BJ (cell line): Measurements from ENCODE around the gene CLEC4M. TPM values are rescaled to one million over a fixed set of nuclear protein-coding genes. Genes with fewer than 3 reads are reported as not detected.

Source experiments
- CTCF ChIA-PET: fragments of 350-600 bp; formaldehyde crosslinking; extraction: SDS; loops from one replicate; lab custom pipeline; 2021; ENCODE audit warnings: antibody characterized with exemption, inconsistent platforms; lab: Yijun Ruan, JAX
- POLR2A ChIA-PET: fragments of 300-600 bp; sonication (Branson Sonifier 250); formaldehyde crosslinking; extraction: SDS; loops from one replicate; lab custom pipeline; 2021; ENCODE audit warnings: antibody characterized with exemption; lab: Charles Lee
- DNase-seq: peaks from one replicate; pipeline ENCODE4 v3.0.0-alpha.2; 2011; ENCODE audit warnings: low read depth
- H3K27me3 ChIP-seq: 2 replicates; pipeline ENCODE4 v1.6.0; 2011; ENCODE audit warnings: low read length; ENCODE audit not compliant: control insufficient read depth, insufficient read depth
- H3K36me3 ChIP-seq: 2 replicates; pipeline ENCODE4 v1.5.1; 2011; ENCODE audit warnings: low read length; ENCODE audit not compliant: control insufficient read depth, insufficient read depth
- H3K4me3 ChIP-seq: 2 replicates; pipeline ENCODE4 v1.5.1; 2011; ENCODE audit warnings: low read depth, mild to moderate bottlenecking, control low read depth, low read length
- CTCF ChIP-seq: IDR thresholded peaks from 2 replicates; pipeline ENCODE4 v1.5.1; 2011; ENCODE audit warnings: low read depth, mild to moderate bottlenecking, control low read depth, inconsistent platforms, low read length, moderate library complexity; ENCODE audit not compliant: insufficient read depth
- polyA plus RNA-seq: library from polyadenylated mRNA; depleted of rRNA; stranded (reverse); fragments of >200 nt; gene quantifications from 2 replicates; pipeline ENCODE4 v1.2.3, GENCODE V29; 2011

CLEC4M gene
- polyA plus RNA-seq, 1 experiment: not detected

GRCh38 chr19:7787602-7788177 is 24.6 kb downstream of the CLEC4M start:
- Histone ChIP-seq H3K36me3 (no peaks in the 10 kb centered on the region), H3K27me3 (peaks cover 15% of the 10 kb centered on the region), H3K4me3 (no peak overlapping the region)
- POLR2A ChIA-PET: no interaction called here
- TF ChIP-seq CTCF: no peak
- no peak for DNase-seq
- CTCF ChIA-PET: no interaction called here

GRCh38 chr19:7788178-7788932 is 25.3 kb downstream of the CLEC4M start:
- CTCF ChIA-PET: no interaction called here

GRCh38 chr19:7788933-7789323 is 25.9 kb downstream of the CLEC4M start:
- POLR2A ChIA-PET: no interaction called here

More at GRCh38 chr19:7788178-7788932, 25.3 kb downstream of the CLEC4M start:
- TF ChIP-seq CTCF: no peak
- Histone ChIP-seq H3K27me3 (peaks cover 17% of the 10 kb centered on the region), H3K36me3 (no peaks in the 10 kb centered on the region), H3K4me3 (no peak overlapping the region)
- POLR2A ChIA-PET: no interaction called here
- DNase-seq: no peak

GRCh38 chr19:7789447-7789846 is 26.4 kb downstream of the CLEC4M start:
- POLR2A ChIA-PET: no interaction called here
- no peaks in the 10 kb centered on the region for H3K36me3 ChIP-seq
- TF ChIP-seq CTCF: no peak
- CTCF ChIA-PET: no interaction called here
- H3K4me3 ChIP-seq: no peak overlapping the region
- H3K27me3 ChIP-seq: peaks cover 17% of the 10 kb centered on the region
- DNase-seq: no peak

More at GRCh38 chr19:7788933-7789323, 25.9 kb downstream of the CLEC4M start:
- CTCF ChIA-PET: no interaction called here
- H3K4me3 ChIP-seq: no peak overlapping the region
- no peak for DNase-seq
- no peak for TF ChIP-seq CTCF
- H3K36me3 ChIP-seq: no peaks in the 10 kb centered on the region
- peaks cover 17% of the 10 kb centered on the region for H3K27me3 ChIP-seq

- TF ChIP-seq CTCF: no peak
- POLR2A ChIA-PET: no interaction called here
- Histone ChIP-seq H3K4me3 (no peak overlapping the region), H3K27me3 (peaks cover 17% of the 10 kb centered on the region), H3K36me3 (no peaks in the 10 kb centered on the region)
- DNase-seq: no peak
- CTCF ChIA-PET: interaction anchor here (1.1 to 2.2 kb wide), 4 partner anchors 8 to 222 kb away, joined by 3 to 10 read pairs (median 4); partner anchors contain the start of gene TRAPPC5
Observed at GRCh38 chr19:7790416-7790815, 27.4 kb downstream of the CLEC4M start.
